Measurements from ENCODE around the gene ZNF827. TPM values are rescaled to one million over a fixed set of nuclear protein-coding genes. Genes with fewer than 3 reads are reported as not detected.

Gene ZNF827
- total RNA-seq, 2 donors from 2014 or later: 5.4 to 13.8 TPM

DNA sequence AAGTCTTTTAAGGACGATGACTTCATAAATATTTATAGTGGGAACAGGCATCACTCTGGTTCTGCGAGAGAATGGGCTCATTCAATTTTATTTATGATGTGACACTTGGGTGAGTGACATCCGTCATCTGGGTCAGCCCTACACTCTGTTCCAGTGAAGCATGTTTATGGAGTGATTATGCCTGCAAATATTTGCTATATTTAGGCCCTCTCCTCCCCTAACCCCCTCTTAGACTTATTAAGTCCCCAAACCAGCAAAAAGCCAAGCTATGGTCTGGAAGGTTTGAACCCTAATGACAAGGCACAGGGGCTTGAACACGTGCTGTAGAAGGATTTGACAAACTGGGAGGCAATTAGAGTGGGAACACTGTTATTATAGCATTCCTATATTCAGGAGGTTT, 202.8 kb downstream of the ZNF827 start:
- H3K9me3 ChIP-seq: no peaks in the 10 kb centered on the region
- H3K36me3 ChIP-seq (replicated peaks in 1 of 2; ENCODE audit: insufficient read depth in 1 of 2, low read depth in 2 of 2): no peaks in the 10 kb centered on the region
- peaks cover 53% of the 10 kb centered on the region for H3K4me1 ChIP-seq
- peak overlapping the region in 3 of 4 donors; percentile 94 to 99 (median 98) for H3K27ac ChIP-seq
- ATAC-seq: no peak
- intact Hi-C loops (cut with DNase I): no loop called here
- TF ChIP-seq, protein P1, sequence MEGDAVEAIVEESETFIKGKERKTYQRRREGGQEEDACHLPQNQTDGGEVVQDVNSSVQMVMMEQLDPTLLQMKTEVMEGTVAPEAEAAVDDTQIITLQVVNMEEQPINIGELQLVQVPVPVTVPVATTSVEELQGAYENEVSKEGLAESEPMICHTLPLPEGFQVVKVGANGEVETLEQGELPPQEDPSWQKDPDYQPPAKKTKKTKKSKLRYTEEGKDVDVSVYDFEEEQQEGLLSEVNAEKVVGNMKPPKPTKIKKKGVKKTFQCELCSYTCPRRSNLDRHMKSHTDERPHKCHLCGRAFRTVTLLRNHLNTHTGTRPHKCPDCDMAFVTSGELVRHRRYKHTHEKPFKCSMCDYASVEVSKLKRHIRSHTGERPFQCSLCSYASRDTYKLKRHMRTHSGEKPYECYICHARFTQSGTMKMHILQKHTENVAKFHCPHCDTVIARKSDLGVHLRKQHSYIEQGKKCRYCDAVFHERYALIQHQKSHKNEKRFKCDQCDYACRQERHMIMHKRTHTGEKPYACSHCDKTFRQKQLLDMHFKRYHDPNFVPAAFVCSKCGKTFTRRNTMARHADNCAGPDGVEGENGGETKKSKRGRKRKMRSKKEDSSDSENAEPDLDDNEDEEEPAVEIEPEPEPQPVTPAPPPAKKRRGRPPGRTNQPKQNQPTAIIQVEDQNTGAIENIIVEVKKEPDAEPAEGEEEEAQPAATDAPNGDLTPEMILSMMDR (IDR thresholded peaks at IDR 0.05): no peak
- TF ChIP-seq POLR2A (IDR thresholded peaks at IDR 0.05): no peak
- no peak overlapping the region for H3K4me3 ChIP-seq
- no peak for DNase-seq
- no peaks in the 10 kb centered on the region for H3K27me3 ChIP-seq
- WGBS, 2 donors: 73 to 83% methylated on average over 4 of the region's 4 CpGs

DNA sequence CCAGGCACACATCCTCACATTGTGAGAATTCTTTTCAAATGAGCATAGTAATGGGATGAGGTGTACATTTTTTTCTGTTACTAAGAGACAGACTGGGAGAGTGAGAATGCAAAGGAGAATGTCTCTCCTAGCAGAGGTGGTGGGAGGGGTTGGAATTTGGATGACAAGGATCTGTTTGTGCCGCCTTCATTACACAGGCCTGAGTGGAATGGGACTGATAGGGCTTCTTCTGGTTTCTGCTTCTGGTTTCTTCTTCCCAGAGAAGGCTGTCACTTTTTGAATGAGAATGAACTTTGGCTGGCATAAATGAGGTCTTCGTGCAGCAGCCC, 203.3 kb downstream of the ZNF827 start:
- DNase-seq (peak in 2 of 4 donors; percentile 21 to 29), ATAC-seq (peak; percentile 9)
- H3K9me3 ChIP-seq: no peaks in the 10 kb centered on the region
- H3K27ac ChIP-seq: peak overlapping the region; percentile 94 to 99 (median 98)
- intact Hi-C loops (cut with DNase I): no loop called here
- H3K4me1 ChIP-seq: peaks cover 58% of the 10 kb centered on the region
- TF ChIP-seq, protein P1 (IDR thresholded peaks at IDR 0.05): no peak
- TF ChIP-seq POLR2A (IDR thresholded peaks at IDR 0.05): no peak
- H3K4me3 ChIP-seq: no peak overlapping the region
- no peaks in the 10 kb centered on the region for H3K27me3 ChIP-seq
- H3K36me3 ChIP-seq (replicated peaks in 1 of 2; ENCODE audit: insufficient read depth in 1 of 2, low read depth in 2 of 2): no peaks in the 10 kb centered on the region
- 68 to 78% methylated on average over 2 of the region's 2 CpGs for WGBS, 2 donors

DNA sequence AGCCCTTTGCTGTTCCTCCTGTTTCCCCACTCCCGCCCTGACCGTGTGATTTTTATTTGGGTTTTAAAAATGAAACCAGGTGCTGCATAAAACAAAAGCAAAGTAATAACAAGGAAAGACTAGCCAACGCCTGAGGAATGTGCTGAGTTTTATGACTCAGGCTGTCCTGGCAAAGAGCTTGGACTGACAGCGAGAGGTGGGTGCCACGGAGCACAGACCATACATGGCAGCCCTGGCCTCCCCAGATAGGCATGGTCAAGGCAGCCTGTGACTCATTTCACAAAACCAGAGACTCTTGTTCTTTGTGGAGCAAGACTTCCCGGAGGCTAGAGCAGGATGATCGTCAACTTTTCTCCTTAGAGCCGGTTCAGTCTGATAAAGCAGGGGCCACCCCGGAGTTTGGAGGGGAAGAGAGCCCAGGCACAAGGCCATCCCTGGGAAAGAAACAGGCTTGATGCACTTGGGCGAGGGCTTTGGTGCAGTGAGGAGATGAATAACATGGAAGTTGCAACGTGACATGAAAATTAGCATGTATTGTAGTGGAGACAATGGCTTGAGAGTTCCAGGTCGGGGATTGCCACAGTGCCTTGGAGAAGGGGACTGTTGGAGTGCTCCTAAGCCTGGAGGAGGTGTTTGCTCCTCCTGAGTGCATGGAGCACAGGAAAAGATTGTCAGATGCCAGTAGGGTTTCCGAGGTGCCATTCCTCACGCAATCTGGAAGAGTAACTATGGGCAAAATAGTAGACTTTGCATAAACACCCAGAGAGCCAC, 203.9 kb downstream of the ZNF827 start:
- TF ChIP-seq POLR2A (IDR thresholded peaks at IDR 0.05): peak in 2 of 3 donors; percentile 22 to 48
- TF ChIP-seq, protein P1 (IDR thresholded peaks at IDR 0.05): no peak
- DNase-seq (peak; percentile 59 to 86 (median 76)), ATAC-seq (peak; percentile 54)
- Histone ChIP-seq H3K9me3 (no peaks in the 10 kb centered on the region), H3K4me3 (no peak overlapping the region), H3K36me3 (replicated peaks in 1 of 2; ENCODE audit: insufficient read depth in 1 of 2, low read depth in 2 of 2) (no peaks in the 10 kb centered on the region), H3K27ac (peak overlapping the region; percentile 94 to 99 (median 98)), H3K27me3 (no peaks in the 10 kb centered on the region), H3K4me1 (peaks cover 59% of the 10 kb centered on the region)
- WGBS, 2 donors: 37 to 47% methylated on average over 14 of the region's 14 CpGs
- intact Hi-C loops (cut with DNase I): no loop called here

DNA sequence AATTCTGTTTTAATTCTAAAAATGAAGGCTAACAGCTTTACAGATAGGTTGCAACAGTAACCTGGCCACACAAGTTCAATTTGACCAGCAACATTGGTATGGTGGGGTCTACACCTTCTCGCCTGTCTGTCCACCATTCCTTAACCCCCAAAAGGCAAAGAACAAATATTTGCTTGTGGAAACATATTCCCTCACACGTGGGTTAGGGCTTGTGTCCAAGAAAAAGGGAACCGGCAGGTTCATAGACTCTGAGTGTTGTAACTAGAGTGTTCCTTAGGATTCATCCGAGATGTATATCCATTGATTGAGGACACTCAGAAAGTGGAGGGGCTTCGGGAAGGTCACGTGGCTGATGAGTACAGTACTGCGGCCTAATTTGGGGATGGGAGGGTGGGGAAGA, 204.6 kb downstream of the ZNF827 start:
- ATAC-seq (no peak), DNase-seq (no peak)
- Histone ChIP-seq H3K4me3 (no peak overlapping the region), H3K36me3 (replicated peaks in 1 of 2; ENCODE audit: insufficient read depth in 1 of 2, low read depth in 2 of 2) (no peaks in the 10 kb centered on the region), H3K27me3 (no peaks in the 10 kb centered on the region), H3K4me1 (peaks cover 59% of the 10 kb centered on the region), H3K9me3 (no peaks in the 10 kb centered on the region), H3K27ac (peak overlapping the region; percentile 94 to 99 (median 98))
- WGBS, 2 donors: 60 to 70% methylated on average over 7 of the region's 7 CpGs
- intact Hi-C loops (cut with DNase I): no loop called here
- TF ChIP-seq, protein P1 (IDR thresholded peaks at IDR 0.05): no peak
- TF ChIP-seq POLR2A (IDR thresholded peaks at IDR 0.05): no peak
